Measurements from ENCODE around the gene ST6GALNAC3.

Gene ST6GALNAC3

DNA sequence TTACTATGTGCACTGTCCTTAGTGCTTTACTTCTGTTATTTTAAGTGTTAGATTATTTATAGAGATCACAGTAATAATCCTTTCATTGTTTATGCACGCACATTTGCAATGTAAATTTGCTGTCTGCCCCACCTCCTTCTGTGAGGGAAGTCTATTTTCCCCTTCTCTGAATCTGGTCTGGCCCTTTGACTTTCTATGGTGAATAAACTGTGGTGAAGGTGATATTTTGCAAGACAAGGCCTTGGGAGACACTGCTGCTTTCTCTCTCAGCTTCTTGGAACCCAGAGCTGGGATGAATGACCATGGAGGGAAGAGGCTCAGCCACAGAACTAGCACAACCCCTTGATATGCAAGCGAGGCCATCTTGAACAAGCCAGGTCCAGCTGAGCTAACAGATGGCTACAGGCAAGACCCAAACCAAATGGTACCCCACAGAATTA, 156.3 kb downstream of the ST6GALNAC3 start:
- DNase-seq (ENCODE audit: low spot score): no peak
- TF ChIP-seq, protein P1, sequence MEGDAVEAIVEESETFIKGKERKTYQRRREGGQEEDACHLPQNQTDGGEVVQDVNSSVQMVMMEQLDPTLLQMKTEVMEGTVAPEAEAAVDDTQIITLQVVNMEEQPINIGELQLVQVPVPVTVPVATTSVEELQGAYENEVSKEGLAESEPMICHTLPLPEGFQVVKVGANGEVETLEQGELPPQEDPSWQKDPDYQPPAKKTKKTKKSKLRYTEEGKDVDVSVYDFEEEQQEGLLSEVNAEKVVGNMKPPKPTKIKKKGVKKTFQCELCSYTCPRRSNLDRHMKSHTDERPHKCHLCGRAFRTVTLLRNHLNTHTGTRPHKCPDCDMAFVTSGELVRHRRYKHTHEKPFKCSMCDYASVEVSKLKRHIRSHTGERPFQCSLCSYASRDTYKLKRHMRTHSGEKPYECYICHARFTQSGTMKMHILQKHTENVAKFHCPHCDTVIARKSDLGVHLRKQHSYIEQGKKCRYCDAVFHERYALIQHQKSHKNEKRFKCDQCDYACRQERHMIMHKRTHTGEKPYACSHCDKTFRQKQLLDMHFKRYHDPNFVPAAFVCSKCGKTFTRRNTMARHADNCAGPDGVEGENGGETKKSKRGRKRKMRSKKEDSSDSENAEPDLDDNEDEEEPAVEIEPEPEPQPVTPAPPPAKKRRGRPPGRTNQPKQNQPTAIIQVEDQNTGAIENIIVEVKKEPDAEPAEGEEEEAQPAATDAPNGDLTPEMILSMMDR (IDR thresholded peaks at IDR 0.05; ENCODE audit: borderline replicate concordance, control extremely low read depth, extremely low read depth, insufficient read depth, missing control alignments): no peak
- in situ Hi-C loops (cut with MboI; ENCODE audit: low sequenced_read_pairs, unreplicated experiment): no loop called here

DNA sequence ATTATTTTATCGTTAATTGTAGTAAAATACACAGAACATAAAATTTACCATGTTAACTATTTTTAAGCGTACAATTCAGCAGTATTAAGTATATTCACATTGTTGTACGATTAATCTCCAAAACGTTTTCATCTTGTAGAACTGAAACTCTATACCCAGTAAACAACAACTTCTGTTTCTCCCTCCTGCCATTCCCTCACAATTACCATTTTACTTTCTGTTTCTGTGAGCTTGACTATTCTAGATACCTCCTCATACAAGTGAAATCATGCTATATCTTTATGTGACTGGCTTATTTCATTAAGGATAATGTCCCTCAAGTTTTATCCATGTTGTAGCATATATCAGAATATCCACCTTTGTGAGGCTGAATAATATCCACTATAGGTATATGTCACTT, 156.8 kb downstream of the ST6GALNAC3 start:
- no peak for DNase-seq (ENCODE audit: low spot score)
- TF ChIP-seq, protein P1 (IDR thresholded peaks at IDR 0.05; ENCODE audit: borderline replicate concordance, control extremely low read depth, extremely low read depth, insufficient read depth, missing control alignments): no peak

DNA sequence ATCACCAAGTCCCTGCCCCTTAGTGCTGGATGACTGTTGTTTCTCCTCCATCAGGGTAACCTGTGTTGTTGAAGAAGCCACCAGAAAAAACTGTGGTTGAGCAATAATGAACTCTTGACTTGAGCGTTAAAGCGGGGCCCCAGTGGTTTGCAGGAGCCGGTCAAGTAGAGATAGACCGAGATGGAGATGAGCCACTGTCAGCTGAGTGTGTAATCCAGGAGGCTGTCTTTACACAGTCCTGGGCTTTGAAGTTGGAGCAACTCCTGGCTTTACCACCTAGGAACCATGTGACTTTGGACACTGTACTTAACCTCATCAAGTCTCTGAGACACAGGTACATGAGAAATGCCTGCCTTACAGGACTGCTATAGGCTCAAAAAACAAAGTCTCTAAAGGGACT, 158.1 kb downstream of the ST6GALNAC3 start:
- TF ChIP-seq, protein P1 (IDR thresholded peaks at IDR 0.05; ENCODE audit: borderline replicate concordance, control extremely low read depth, extremely low read depth, insufficient read depth, missing control alignments): no peak
- in situ Hi-C loops (cut with MboI; ENCODE audit: low sequenced_read_pairs, unreplicated experiment): no loop called here
- no peak for DNase-seq (ENCODE audit: low spot score)

More for the DNA sequence above, 156.8 kb downstream of the ST6GALNAC3 start:
- in situ Hi-C loops (cut with MboI; ENCODE audit: low sequenced_read_pairs, unreplicated experiment): no loop called here

DNA sequence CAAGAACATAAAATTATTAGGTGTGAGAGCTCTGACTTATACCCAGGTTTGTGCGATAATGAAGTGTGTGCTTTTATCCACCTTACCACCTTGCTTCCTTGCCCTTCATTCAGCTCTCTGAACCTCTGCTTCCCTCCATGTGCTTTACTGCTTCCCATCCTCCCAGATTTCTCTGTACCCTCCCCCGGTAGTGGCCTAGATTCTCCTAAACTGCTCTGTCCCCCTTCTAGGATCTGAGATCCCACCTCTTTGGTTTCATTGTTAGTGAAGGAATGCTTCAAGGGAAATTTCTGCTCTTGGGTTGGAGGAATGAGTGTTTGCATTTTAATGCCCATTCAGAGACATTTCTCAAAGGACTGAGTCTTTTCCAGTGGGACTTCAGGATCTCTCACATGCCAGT, 159.5 kb downstream of the ST6GALNAC3 start:
- no peak for DNase-seq (ENCODE audit: low spot score)
- TF ChIP-seq, protein P1 (IDR thresholded peaks at IDR 0.05; ENCODE audit: borderline replicate concordance, control extremely low read depth, extremely low read depth, insufficient read depth, missing control alignments): no peak
- in situ Hi-C loops (cut with MboI; ENCODE audit: low sequenced_read_pairs, unreplicated experiment): no loop called here

DNA sequence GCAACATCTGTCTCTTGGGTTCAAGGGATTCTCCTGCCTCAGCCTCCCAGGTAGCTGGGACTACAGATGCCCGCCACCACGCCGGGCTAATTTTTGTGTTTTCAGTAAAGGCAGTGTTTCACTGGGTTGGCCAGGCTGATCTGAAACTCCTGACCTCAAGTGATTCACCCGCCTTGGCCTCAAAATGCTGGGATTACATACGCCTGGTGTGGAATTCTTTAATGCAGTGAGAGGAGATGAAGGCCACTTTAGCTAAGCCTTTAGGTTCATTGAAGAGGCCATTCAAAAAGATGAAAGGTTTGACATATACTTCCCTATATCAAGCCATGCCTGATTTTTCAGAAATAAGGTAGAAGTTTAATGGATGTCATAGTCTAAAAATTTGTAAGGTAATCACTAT, 162.7 kb downstream of the ST6GALNAC3 start:
- TF ChIP-seq, protein P1 (IDR thresholded peaks at IDR 0.05; ENCODE audit: borderline replicate concordance, control extremely low read depth, extremely low read depth, insufficient read depth, missing control alignments): no peak
- in situ Hi-C loops (cut with MboI; ENCODE audit: low sequenced_read_pairs, unreplicated experiment): no loop called here
- no peak for DNase-seq (ENCODE audit: low spot score)

DNA sequence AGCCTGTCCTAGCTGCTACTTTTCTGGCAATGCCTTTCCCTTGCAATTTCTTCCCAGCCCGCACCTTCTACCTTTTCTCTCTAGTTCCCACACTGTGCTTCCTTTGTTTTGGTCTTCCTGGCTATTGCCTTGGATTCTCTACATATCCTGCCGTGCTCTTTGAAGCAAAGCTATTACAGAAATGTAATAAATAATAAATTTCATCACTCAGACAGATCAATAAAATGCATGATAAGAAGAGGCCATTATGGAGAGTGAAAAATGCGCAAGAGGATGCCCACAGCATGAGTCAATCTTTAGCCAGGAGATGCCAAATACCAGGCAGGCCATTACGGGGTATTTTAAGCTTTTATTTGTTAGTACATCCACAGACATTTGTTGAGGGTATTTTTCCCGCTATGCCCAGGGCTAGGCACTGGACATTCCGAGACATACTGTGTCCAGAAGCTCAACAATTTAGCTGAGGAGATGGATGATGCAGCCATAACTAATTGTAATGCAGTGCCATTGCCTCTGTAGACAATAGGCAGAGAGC, 163.6 kb downstream of the ST6GALNAC3 start:
- DNase-seq (ENCODE audit: low spot score): no peak
- in situ Hi-C loops (cut with MboI; ENCODE audit: low sequenced_read_pairs, unreplicated experiment): no loop called here
- TF ChIP-seq, protein P1 (IDR thresholded peaks at IDR 0.05; ENCODE audit: borderline replicate concordance, control extremely low read depth, extremely low read depth, insufficient read depth, missing control alignments): no peak
